Hepatocyte (in vitro differentiated cells): ENCODE measurements around the gene RNF32.

ENCODE experiments used
- EZH2 ChIP-seq: fragments of 200-600 bp; sonication (generic); IDR thresholded peaks from 2 replicates; pipeline ENCODE4 v1.6.1; 2016; ENCODE audit warnings: antibody characterized with exemption, mild to moderate bottlenecking, borderline replicate concordance
- TF ChIP-seq, protein P1 (sequence below): fragments of 200-600 bp; sonication (generic); IDR thresholded peaks from 2 replicates; pipeline ENCODE4 v1.5.1; 2016; ENCODE audit warnings: antibody characterized with exemption, mild to moderate bottlenecking; ENCODE audit not compliant: poor library complexity

DNA sequence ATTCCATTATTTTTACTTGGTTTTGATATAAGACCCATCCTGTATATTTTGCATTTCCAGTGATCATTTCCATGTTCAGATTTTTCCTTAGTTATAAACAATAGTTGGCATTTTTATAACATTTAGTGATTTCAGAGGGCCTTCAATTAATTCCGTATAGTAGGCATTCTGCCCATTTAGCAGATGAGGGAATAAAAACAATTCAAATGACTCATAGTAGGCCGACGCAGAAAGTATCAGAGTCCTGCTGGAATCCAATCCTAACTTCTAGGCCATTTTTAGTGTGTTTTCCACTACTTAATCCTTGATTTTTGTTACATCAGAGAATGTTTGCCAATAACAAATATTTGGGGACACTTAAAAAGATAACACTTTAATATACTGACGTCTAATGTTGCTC lies 15.4 kb downstream of the RNF32 start:
- TF ChIP-seq, protein P1, sequence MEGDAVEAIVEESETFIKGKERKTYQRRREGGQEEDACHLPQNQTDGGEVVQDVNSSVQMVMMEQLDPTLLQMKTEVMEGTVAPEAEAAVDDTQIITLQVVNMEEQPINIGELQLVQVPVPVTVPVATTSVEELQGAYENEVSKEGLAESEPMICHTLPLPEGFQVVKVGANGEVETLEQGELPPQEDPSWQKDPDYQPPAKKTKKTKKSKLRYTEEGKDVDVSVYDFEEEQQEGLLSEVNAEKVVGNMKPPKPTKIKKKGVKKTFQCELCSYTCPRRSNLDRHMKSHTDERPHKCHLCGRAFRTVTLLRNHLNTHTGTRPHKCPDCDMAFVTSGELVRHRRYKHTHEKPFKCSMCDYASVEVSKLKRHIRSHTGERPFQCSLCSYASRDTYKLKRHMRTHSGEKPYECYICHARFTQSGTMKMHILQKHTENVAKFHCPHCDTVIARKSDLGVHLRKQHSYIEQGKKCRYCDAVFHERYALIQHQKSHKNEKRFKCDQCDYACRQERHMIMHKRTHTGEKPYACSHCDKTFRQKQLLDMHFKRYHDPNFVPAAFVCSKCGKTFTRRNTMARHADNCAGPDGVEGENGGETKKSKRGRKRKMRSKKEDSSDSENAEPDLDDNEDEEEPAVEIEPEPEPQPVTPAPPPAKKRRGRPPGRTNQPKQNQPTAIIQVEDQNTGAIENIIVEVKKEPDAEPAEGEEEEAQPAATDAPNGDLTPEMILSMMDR, result no peak
- TF ChIP-seq EZH2, result no peak
